GM18498 (cell line): ENCODE data around the gene PRIM1.
"Not testable (repeated sequence)": the region's sequence is repeated elsewhere in the genome, so short reads cannot be mapped to it uniquely, and the experiment has no call there.

ENCODE experiments used
- ATAC-seq: cut with Tn5 transposase; IDR thresholded peaks from one replicate; pipeline ENCODE4 v1.9.1; 2021; ENCODE audit warnings: mild to moderate bottlenecking, moderate library complexity; ENCODE audit not compliant: unreplicated experiment

The PRIM1 gene

DNA sequence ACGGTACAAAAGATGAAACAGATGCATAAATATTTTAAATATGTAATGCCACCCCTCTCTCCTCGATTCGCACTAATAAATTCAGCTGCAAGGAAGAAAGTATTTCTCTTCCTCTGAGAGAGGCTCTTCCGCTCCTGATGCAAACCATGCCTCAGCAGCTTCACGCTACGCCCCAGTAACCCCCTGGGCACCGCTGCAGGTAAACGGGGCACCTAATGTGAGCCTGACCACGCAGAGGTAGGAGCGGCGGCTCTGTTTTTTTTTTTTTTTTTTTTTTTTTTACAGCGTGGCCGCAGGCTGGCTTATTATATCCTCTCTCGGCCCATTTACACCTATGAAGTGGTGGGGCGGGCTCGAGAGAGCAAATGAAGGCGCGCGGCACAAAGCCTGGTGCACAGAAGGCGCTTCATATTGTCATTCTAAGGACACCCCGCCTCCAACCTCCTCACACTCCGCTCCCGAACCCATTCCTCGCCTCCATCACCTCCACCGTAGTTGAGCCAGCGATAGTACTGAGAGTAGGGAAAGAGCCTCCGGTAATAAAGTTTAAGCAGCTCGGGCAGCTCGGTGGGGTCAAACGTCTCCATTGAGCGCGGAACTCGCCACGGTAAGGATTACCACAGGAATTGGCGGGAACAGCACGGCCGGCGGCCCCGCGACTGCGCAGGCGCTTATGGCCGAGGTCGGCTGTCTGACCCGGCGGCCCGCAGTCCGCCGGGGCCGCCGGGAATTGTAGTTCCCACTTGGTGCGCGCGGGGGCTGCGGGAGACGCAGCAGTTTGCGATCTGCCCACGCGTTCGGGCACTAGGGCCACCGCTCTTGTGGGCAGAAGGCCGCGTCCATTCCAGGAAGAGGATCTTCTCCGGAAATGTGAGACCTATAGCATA is at the start of gene PRIM1:
PRIM1 (minus strand) TSS at position 612 of the 887 bp plus-strand sequence; CDS start at position 587, 25 bp downstream.
- peak; percentile 82 for ATAC-seq

DNA sequence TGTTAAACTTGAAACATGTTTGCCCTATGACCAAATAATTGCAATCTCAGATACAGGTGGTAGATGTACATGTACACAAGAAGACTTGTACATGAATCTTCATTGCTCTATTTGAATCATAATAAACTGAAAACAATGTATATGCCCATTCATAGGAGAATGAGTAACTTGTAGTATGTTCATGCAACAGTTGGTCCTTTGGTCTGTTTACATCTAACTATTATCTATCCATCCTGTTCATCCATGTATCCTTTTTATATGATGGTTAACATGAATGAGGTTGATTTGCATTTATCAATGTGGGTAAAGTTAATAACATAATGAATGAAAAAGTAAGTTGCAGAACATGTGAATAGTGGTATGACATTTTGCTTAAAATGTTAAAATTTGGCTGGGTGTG is 48.1 kb upstream of the PRIM1 start:
- no peak for ATAC-seq

DNA sequence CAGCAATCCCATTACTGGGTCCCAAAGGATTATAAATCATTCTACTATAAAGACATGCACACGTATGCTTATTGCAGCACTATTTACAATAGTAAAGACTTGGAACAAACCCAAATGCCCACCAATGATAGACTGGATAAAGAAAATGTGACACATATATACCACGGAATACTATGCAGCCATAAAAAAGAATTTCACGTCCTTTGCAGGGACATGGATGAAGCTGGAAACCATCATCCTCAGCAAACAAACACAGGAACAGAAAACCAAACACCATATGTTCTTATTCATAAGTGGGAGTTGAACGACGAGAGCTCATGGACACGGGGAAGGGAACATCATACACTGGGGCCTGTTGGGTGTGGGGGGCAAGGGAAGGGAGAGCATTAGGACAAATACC is 47.2 kb upstream of the PRIM1 start:
- not testable (repeated sequence) for ATAC-seq

DNA sequence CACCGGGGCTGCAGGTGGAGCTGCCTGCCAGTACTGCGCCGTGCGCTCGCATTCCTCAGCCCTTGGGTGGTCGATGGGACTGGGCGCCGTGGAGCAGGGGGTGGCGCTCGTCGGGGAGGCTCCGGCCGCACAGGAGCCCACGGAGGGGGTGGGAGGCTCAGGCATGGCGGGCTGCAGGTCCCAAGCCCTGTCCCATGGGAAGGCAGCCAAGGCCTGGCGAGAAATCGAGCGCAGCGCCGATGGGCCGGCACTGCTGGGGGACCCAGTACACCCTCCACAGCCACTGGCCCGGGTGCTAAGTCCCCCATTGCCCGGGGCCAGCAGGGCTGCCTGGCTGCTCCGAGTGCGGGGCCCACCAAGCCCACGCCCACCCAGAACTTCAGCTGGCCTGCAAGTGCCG is 43.7 kb upstream of the PRIM1 start:
- ATAC-seq = not testable (repeated sequence)

DNA sequence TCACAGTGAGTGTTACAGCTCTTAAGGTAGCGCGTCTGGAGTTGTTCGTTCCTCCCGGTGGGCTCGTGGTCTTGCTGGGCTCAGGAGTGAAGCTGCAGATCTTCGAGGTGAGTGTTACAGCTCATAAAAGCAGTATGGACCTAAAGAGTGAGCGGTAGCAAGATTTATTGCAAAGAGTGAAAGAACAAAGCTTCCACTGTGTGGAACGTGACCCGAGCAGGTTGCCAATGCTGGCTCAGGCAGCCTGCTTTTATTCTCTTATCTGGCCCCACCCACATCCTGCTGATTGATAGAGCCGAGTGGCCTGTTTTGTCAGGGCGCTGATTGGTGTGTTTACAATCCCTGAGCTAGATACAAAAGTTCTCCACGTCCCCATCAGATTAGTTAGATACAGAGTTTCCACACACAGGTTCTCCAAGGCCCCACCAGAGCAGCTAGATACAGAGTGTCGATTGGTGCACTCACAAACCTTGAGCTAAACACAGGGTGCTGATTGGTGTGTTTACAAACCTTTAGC is 43.0 kb upstream of the PRIM1 start:
- not testable (repeated sequence) for ATAC-seq

DNA sequence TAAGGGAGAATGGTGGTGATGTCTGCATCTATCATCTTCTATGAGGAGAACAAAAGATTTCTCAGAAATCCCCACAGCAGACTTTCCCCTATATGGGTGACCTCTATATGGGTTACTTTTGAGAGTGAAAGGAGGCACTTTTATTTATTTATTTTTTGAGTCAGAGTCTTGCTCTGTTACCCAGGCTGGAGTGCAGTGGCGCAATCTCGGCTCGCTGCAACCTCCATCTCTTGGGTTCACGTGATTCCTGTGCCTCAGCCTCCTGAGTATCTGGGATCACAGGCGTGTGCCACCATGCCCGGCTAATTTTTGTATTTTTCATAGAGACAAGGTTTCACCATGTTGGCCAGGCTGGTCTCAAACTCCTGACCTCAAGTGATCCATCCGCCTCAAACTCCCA is 41.0 kb upstream of the PRIM1 start:
- ATAC-seq = not testable (repeated sequence)

DNA sequence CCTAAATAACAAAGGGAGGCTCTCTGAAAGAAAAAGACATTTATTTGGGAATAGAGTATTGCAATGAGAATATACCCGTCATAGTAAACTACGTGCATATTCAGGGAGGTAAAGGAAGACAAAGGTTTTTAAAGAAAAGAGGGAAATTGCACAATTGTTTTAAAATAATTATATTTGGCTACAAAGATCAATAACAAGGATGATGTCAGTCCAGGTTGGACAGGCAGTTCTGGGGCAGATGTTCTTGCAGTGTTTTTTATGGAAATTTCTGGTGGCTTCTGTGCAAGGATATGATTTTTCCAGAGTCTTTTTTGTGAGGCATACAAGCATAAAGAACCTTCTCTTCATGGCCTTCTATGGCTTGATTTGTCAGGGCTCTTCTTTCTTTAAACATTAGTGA is 40.6 kb upstream of the PRIM1 start:
- ATAC-seq = no peak

DNA sequence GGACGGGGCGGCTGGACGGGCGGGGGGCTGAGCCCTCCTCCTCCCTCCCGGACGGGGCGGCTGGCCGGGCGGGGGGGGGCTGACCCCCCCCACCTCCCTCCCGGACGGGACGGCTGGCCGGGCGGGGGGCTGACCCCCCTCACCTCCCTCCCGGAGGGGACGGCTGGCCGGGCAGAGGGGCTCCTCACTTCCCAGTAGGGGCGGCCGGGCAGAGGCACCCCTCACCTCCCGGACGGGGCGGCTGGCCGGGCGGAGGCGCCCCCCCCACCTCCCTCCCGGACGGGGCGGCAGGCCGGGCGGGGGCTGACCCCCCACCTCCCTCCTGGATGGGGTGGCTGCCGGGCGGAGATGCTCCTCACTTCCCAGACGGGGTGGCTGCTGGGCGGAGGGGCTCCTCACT is 37.3 kb upstream of the PRIM1 start:
- not testable (repeated sequence) for ATAC-seq

DNA sequence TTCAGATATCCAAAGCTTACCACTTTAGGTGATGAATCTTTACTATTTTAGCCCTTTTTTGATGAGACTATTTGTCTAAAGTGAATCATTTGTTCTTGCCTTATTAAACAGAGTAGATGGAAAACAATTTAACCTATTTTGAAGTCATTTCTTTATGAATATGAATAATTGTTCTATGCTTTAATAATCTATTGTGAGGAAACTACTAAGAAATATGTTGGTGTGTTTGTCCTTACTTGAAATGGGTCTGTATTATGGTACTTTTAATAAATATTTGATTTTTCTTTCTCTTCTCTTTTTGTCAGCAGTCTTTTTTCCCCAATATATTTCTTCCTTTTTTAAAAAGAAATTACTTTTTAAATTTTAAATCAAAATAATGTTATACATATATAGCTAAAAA is 35.4 kb upstream of the PRIM1 start:
- ATAC-seq = no peak

DNA sequence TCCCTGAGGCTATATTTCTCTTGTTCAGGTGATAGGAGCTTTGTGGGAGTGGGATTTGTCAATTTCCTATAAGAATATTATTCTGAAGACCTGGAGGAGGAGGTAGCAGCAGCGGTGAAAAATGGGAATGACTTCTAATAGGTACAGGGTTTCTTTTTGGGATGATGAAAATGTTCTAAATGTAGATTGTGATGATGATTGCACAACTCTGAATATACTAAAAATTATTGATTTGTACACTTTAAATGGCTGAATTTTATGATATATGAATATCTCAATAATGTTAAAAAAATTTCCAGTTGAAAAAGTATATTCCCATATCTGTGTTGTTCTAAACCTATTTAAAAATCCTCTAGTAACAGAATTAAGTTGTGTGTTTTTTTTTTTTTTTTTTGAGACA is 33.8 kb upstream of the PRIM1 start:
- no peak for ATAC-seq

DNA sequence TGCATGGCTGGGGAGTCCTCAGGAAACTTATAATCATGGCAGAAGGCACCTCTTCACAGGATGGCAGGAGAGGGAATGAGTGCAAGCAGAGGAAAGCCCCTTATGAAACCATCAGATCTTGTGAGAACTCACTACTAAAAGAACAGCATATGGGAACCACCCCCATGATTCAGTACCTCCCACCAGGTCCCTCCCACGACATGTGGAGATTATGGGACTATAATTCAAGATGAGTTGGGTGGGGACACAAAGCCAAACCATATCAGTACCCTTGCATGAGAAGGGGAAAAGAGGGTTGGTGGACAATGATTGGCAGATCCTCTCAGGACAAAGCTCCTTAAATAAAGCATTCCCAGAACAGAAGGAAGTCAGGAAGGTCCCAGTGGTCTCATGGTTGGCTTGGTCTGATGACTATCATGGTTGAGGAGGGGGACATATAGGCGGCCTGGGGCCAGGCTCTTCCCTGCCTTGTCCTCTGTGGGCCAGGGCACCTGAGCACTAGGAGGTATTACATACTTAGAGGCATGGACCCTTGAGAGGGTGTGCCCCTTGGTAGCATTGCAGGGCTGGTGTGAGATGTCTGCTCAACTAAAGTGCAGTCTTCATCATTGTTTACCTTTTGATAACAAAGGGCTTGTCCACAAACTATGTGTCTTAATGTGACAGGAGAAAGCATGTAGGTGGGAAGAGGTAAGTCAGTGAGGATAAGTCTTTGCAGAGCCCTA is 33.2 kb upstream of the PRIM1 start:
- no peak for ATAC-seq

DNA sequence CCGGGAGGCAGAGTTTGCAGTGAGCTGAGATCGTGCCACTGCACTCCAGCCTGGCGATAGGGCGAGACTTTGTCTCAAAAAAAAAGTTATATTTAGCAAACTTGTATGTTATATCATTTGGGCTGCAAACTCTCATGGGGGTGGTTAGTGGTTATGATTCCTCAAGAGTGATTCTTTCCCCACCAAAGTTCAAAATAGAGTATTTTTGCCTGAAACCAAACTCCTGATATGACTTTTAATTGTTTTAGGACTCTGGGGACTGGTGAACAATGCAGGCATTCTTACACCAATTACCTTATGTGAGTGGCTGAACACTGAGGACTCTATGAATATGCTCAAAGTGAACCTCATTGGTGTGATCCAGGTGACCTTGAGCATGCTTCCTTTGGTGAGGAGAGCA is 29.6 kb upstream of the PRIM1 start:
- no peak for ATAC-seq

DNA sequence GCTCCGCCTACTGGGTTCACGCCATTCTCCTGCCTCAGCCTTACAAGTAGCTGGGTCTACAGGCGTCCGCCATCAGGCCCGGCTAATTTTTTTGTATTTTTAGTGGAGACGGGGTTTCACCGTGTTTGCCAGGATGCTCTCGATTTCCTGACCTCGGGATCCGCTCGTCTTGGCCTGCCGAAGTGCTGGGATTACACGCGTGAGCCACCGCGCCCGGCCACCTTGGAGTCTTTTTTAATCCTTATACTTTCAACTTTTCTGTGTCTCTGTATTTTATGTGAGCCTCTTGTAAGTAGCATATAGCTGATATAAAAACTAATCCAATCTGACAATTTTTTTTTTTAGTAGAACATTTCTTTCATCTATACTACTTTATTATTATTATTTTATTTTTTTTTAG is 26.6 kb upstream of the PRIM1 start:
- ATAC-seq = no peak

DNA sequence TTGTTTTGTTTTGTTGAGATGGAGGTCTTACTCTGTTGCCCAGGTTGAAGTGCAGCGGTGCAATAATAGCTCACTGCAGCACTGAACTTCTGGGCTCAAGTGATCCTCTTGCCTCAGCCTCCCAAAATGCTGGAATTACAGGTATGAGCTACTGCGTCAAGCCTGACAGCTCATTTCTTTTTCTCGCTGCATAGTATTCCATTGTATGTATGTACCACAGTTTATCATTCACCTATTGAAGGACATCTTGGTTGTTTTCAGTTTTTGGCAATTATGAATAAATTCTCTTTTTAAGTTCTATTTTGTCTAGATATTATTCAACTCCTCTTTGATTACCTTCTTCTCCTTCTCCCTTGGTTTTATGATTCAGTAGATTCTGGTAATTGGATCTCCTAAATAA is 24.5 kb upstream of the PRIM1 start:
- no peak for ATAC-seq

DNA sequence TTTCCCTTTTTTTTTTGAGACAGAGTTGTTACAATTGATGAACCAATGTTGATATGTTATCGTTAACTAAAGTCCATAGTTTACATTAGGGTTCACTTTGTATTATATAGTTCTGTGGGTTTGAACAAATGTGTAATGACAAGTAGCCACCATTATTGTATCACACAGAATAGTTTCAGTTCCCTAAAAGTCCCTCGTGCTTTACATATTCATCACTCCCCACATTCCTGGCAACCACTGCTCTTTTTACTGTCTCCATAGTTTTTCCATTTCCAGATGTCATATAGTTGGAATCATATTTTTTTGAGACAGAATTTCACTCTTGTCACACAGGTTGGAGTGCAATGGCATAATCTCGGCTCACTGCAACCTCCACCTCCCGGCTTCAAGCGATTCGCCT is 23.5 kb upstream of the PRIM1 start:
- no peak for ATAC-seq

DNA sequence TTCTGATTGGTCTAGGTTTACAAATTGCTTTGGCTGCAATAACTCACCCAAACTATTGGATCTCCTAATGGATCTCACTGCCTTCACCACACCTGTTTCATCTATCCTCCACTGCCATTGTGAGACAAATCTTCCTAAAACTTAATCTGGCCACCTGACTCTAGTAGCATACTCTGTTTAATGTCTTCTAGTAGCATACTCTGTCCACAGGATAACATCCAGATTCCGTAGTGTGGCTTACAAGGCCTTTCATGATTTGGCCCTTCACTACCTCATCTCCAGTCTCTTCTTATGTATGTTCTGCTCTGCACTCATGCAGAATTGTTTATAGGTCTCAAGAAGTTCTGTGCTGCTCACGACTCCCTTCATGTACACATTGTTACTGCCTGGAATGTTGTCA is 21.0 kb upstream of the PRIM1 start:
- ATAC-seq = no peak

DNA sequence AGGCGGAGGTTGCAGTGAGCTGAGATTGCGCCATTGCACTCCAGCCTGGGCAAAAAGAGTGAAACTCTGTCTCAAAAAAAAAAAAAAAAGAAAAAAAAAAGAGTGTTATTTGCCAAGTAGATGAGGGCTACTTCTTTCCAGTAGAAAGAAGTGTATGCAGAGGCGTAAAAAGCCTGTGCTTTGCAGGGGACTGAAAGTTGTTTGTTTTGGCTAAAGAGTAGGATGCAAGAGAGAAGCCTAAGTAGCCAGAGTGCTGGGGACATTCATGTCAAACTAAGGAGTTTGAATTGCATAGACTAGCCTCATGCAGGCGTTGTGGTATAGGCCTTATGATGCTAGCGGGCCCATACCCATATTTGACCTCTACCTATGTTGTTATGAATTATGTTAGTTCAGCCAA is 20.5 kb upstream of the PRIM1 start:
- no peak for ATAC-seq

DNA sequence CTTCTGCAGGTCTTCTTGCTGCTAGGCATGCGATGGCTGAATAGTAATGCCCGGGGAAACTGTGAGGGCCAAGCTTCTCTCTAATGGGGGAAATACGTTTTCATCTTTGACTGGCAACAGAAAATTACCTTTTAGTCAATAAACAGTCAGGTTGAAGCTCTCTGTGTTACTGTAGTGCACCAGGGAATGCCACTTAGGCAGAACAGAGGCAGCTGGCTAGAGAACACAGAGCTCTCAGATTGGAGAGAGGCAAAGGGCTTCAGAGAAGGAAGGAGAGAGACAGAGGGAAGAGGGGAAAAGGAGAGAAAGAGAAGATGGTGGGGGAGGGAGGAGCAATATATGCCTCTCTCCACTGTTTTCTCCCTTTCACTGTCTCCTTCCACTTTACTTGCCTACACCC is 17.7 kb upstream of the PRIM1 start:
- no peak for ATAC-seq

DNA sequence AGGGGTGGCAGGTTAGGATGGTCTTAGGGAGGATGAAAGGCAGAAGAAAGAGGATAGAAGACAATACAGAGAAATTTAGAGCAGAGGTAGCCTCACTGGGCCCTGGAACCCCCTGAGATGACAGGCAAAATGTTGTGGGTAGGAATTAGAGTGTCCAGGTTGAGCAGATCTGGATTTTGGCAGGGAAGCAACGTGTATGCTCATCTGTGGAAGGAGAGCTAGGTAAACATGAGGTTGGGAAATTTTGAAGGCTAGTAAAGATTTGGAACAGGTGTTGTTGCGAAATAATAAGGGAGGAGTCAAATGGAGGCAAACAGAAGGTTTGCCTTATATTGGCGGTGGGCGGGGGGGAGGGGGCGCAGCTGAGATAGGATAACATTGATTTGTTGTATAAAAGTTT is 16.3 kb upstream of the PRIM1 start:
- ATAC-seq = no peak

DNA sequence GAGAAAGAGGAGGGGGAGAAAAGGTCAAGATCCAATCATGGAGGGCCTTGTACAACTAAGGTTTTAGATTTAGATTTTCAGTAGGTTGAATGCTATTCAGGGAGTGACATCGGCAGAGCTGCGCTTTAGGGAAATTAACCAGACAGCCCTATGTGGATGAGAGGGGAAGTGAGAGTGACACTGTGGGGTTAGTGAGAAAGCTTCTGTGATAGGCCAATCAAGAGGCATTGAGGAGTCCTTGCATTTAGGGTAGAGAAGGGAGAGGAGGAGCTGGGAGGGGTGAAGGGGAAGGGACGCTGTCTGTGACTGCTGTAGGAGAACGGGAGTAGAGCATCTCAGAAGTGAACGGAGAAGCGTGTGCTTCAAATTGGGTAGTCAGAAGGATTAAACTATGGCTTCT is 14.4 kb upstream of the PRIM1 start:
- peak; percentile 99 for ATAC-seq

DNA sequence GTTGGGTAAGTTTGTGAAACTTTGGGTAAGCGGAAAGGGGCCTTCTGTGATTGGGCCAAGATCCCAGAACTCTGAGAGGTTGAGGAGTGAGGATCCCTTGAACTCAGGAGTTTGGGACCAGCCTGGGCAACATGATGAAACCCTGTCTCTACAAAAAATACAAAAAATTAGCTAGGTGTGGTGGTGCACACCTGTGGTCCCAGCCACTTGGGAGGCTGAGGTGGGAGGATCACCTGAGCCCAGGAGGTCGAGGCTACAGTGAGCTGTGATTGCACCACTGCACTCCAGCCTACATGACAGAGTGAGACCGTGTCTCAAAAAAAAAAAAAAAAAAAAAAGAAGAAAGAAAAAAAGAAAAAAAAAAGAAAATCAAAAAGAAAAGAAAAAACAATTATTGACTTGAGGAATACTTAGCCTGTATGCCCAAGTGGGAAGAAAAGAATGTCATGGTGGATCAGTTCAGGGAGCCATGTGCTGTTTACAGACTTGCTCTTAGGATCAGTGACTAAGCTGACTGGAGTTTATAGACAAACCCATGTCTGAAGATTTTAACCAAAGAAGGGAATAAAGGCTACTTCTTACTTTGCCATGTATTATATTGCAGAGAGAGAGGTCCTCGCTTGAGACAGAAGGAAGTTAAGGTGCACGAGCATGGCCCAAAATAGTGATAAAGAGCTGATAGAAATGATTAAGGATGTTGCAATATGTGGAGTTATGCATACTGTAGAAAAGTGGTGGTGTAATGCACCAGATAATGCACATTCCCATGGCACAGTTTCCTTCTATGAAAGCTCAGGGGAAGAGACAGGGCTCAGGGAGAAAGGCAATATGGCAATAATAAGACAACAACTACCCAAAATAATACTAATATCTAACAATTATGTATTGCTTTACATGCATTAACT is 11.9 kb upstream of the PRIM1 start:
- no peak for ATAC-seq
